ENCODE data around the gene ISX.

GRCh38 chr22:35128637-35129036, 62.7 kb downstream of the ISX start:
- TF ChIP-seq GATA2 (IDR thresholded peaks at IDR 0.05; ENCODE audit: low read depth, low read length) (no peak), GATA3 (IDR thresholded peaks at IDR 0.05; ENCODE audit: low read depth, low read length) (no peak)

All from SH-SY5Y (cell line).